ENCODE measurements around the gene REEP6. TPM values are rescaled to one million over a fixed set of nuclear protein-coding genes. Genes with fewer than 3 reads are reported as not detected.

The REEP6 gene
- total and polyA plus RNA-seq, 11 donors = 1.9 to 6.0 (median 3.6) TPM

GRCh38 chr19:1521636-1522035 is 30.7 kb downstream of the REEP6 start:
- WGBS, 4 donors = 22 to 35% (median 30%) methylated on average over 9 to 14 of the region's 14 CpGs
- Histone ChIP-seq H3K4me3 (no peak overlapping the region), H3K36me3 (no peaks in the 10 kb centered on the region), H3K27ac (peak overlapping the region in 6 of 12 donors; percentile 4 to 68 (median 56)), H3K4me1 (peaks cover 0 to 20% (median 0%) of the 10 kb centered on the region in 12 donors), H3K27me3 (peaks cover 6 to 42% (median 29%) of the 10 kb centered on the region in 9 donors), H3K9me3 (no peaks in the 10 kb centered on the region)
- DNase-seq (peak in 3 of 5 donors; percentile 45 to 63 (median 52)), ATAC-seq (peak; percentile 38 to 86 (median 50))
- no peak for TF ChIP-seq POLR2A (IDR thresholded peaks at IDR 0.05)
- TF ChIP-seq, protein P1, sequence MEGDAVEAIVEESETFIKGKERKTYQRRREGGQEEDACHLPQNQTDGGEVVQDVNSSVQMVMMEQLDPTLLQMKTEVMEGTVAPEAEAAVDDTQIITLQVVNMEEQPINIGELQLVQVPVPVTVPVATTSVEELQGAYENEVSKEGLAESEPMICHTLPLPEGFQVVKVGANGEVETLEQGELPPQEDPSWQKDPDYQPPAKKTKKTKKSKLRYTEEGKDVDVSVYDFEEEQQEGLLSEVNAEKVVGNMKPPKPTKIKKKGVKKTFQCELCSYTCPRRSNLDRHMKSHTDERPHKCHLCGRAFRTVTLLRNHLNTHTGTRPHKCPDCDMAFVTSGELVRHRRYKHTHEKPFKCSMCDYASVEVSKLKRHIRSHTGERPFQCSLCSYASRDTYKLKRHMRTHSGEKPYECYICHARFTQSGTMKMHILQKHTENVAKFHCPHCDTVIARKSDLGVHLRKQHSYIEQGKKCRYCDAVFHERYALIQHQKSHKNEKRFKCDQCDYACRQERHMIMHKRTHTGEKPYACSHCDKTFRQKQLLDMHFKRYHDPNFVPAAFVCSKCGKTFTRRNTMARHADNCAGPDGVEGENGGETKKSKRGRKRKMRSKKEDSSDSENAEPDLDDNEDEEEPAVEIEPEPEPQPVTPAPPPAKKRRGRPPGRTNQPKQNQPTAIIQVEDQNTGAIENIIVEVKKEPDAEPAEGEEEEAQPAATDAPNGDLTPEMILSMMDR (IDR thresholded peaks at IDR 0.05) = no peak
- intact Hi-C loops (cut with DNase I) = loop anchor here in 2 of 10 donors (10.0 kb wide), 1 partner anchor 237 kb away; the partner anchor contains the start of gene EFNA2 (in 2 of the 2)

GRCh38 chr19:1522061-1522460 is 31.1 kb downstream of the REEP6 start:
- H3K4me3 ChIP-seq = no peak overlapping the region
- TF ChIP-seq, protein P1 (IDR thresholded peaks at IDR 0.05) = no peak
- TF ChIP-seq POLR2A (IDR thresholded peaks at IDR 0.05) = no peak
- no peaks in the 10 kb centered on the region for H3K9me3 ChIP-seq
- ATAC-seq (peak in 2 of 4 donors; percentile 10 to 20), DNase-seq (no peak)
- no peaks in the 10 kb centered on the region for H3K36me3 ChIP-seq
- peaks cover 0 to 20% (median 0%) of the 10 kb centered on the region in 12 donors for H3K4me1 ChIP-seq
- H3K27me3 ChIP-seq = peaks cover 7 to 46% (median 31%) of the 10 kb centered on the region in 9 donors
- peak overlapping the region in 3 of 12 donors; percentile 4 to 68 (median 61) for H3K27ac ChIP-seq
- intact Hi-C loops (cut with DNase I) = loop anchor here in 2 of 10 donors (10.0 kb wide), 1 partner anchor 237 kb away; the partner anchor contains the start of gene EFNA2 (in 2 of the 2)
- WGBS, 4 donors = 53 to 66% (median 58%) methylated on average over 10 of the region's 10 CpGs

DNA sequence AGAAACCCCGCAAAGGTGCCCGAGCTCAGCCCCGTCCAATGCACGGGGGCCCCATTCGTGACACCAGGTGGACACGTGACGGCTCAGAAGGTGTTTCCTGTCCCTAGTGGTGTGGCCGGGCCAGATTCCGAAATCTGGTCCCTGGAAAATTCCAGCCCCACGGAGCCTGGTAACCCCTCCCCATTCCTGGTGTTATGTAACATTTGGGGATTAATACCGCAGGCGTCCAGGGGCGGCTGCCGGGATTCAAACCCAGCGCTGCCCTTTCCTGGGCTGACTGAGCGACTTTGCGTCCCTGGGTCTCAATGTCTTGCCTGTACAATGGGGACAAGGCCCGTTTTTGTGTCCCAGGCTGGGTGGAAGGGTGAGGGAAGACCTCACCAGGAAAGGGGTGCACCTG is 31.9 kb downstream of the REEP6 start:
- intact Hi-C loops (cut with DNase I) = loop anchor here in 2 of 10 donors (10.0 kb wide), 1 partner anchor 238 kb away; the partner anchor contains the start of gene EFNA2 (in 2 of the 2)
- H3K4me3 ChIP-seq = no peak overlapping the region
- peaks cover 7 to 54% (median 32%) of the 10 kb centered on the region in 9 donors for H3K27me3 ChIP-seq
- no peaks in the 10 kb centered on the region for H3K9me3 ChIP-seq
- DNase-seq = no peak
- H3K4me1 ChIP-seq = peaks cover 0 to 20% (median 0%) of the 10 kb centered on the region in 12 donors
- 73 to 82% (median 80%) methylated on average over 7 to 18 of the region's 18 CpGs for WGBS, 4 donors
- TF ChIP-seq, protein P1 (IDR thresholded peaks at IDR 0.05) = no peak
- TF ChIP-seq POLR2A (IDR thresholded peaks at IDR 0.05) = no peak
- ATAC-seq = no peak
- no peaks in the 10 kb centered on the region for H3K36me3 ChIP-seq
- H3K27ac ChIP-seq = no peak overlapping the region

DNA sequence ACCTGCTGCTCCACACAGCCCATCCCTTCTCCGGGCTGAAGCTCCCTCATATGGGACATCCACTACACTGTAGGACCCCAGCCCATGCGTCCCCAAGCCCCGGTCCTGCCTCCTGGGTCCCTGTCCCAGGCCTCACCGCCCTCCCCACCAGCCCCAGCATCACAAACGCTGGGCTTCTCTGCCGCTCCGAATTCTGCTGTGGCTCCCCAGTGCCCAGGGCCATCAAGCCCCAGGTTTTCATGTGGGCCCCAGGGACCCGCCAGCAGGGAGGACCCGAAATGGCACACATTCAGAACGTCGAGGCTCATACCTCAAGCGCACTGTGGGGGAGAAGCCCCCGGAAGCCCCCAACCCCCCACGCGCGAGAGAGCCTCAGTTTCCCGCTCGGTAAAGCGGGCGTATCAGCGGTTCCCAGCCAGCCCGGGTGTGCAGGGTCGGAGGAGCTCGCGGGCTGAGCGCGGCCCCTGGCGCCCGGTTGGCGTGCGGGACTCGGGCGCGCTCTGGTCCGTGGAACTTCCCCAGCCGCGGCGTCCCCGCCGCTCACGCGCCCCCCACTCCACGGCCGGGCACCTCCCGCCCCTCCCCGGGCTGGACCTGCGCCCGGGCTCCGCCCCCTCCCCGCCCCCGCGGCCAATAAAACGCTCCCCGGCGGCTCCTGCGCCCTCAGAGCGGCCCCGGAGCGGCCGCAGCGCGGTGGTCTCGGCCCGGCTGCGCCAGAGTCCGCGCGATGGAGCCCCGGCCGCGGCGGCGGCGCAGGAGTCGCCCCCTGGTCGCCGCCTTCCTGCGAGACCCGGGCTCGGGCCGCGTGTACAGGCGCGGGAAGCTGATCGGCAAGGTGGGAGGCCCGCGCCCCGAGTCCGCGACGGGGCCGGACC is 32.7 kb downstream of the REEP6 start, which contains the start of gene PLK5:
Gene PLK5 (plus strand): TSS at position 666 of the 875 bp plus-strand sequence. CDS start 2,920 bp downstream, outside the sequence.
- Histone ChIP-seq H3K36me3 (no peaks in the 10 kb centered on the region), H3K27ac (no peak within 1 kb of the TSS), H3K27me3 (peaks cover 7 to 59% (median 32%) of the 10 kb centered on the region in 9 donors), H3K9me3 (no peaks in the 10 kb centered on the region), H3K4me3 (peak within 1 kb of the TSS in 7 of 12 donors; percentile 3 to 51 (median 19)), H3K4me1 (peaks cover 0 to 20% (median 0%) of the 10 kb centered on the region in 12 donors)
- no peak for ATAC-seq
- no peak for TF ChIP-seq POLR2A (IDR thresholded peaks at IDR 0.05)
- TF ChIP-seq, protein P1 (IDR thresholded peaks at IDR 0.05) = peak in 2 of 12 donors; percentile 10 to 19
- 9 to 19% (median 13%) methylated on average over 30 to 92 of the region's 92 CpGs for WGBS, 4 donors
- no peak for DNase-seq
- intact Hi-C loops (cut with DNase I) = loop anchor here in 2 of 10 donors (10.0 kb wide), 1 partner anchor 239 kb away; the partner anchor contains the start of gene EFNA2 (in 2 of the 2)
